Activated naive CD8-positive, alpha-beta T cell treated with anti-CD3 and anti-CD28 coated beads, Interleukin-2, amount 50 U/mL, for 16 hours (primary cell): ENCODE data around the gene MPPED2.

ENCODE experiments used
- DNase-seq: peaks from one replicate; pipeline ENCODE4 v3.0.0-alpha.2; 2020; ENCODE audit warnings: low read depth, low spot score

The MPPED2 gene, protein sequence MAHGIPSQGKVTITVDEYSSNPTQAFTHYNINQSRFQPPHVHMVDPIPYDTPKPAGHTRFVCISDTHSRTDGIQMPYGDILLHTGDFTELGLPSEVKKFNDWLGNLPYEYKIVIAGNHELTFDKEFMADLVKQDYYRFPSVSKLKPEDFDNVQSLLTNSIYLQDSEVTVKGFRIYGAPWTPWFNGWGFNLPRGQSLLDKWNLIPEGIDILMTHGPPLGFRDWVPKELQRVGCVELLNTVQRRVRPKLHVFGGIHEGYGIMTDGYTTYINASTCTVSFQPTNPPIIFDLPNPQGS

DNA sequence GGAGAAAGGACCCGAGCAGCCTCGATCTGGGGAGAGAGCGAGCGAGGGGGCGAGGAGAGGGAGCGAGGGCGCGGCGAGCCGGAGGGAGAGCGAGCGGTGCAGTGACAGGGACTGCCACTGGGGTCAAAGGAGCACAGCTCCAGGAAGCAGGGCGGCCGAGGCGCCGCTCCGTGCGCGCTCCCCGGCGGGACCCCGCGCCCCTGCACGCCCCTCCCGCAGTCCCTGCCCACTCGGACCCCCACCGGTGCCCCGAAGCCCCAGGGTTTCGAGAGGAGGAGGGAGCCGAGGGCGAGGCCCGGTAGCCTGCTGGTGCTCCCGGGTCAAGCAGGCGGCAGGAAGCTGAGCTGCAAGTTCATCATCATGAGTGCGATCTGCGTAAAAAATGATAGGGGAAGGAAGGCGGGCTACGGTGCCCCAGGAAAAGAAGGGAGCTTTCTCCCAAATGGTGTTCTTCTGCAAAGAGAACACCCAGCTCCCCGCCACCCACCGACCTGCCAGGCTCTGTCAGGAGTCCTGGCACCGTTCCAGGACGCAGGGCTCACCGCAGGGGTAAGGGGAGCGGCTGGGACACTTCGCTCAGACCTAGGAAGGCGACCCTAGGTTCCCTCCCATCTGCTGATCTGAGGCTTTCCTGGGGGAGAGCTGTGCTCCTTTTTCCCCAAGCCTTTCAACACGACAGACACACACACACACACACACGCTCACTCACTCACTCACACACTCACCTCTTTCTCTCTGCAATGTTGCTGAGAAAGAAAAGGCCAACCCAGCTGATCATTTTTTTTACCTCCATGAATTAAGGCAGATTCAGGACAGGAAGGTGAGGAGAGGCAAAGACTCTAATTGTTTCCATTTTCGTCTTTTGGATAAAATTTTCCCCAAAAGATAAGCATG lies at the start of gene MPPED2:
Gene MPPED2 (minus strand): TSS at position 103 of the 894 bp plus-strand sequence. CDS start 5,980 bp downstream, outside the sequence.
- DNase-seq: no peak

- no peak for DNase-seq
Measured at GRCh38 chr11:30635401-30635989, 49.3 kb upstream of the MPPED2 start.

DNA sequence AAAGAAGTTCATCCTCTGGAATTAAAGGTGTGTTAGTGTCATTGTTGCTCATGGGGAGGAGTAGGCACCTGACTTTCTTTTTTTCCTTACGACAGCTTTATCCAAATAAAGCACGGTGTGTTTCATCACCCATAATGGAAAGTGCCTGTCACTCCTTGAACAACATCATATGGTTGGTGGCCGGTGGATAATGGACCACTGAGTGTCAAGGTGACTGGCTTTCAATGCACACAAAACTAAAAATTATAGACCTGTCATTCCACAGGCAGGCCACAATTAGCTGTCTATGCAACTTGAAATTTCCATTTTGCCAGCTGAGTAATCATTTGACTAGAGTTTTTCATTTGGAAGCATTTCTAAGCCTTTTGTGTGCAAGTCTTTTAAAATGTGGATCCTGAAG lies 45.0 kb upstream of the MPPED2 start:
- DNase-seq: no peak

GRCh38 chr11:30619767-30620166 lies 33.6 kb upstream of the MPPED2 start:
- no peak for DNase-seq

GRCh38 chr11:30617762-30618161 lies 31.6 kb upstream of the MPPED2 start:
- DNase-seq: no peak

GRCh38 chr11:30610628-30611027 lies 24.5 kb upstream of the MPPED2 start:
- DNase-seq: no peak

DNA sequence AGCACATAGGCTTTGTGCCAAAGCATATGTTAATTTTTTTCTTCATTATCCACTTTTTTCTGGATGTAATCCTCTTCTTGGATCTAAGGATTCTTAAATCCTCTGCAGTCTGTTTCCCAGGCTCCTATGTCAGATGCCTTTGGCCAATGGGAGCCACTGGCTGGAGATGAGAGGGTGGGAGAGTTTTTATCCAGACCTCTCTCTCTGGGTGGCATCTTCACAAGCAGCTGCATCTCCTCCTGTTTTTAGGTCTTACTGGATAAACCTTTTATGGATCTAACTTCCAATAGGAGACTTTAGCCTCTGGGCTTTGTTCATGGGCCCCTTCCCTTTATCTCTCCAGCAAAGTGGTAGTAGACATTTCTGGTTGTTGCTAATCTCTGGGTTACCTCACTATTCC lies 22.4 kb upstream of the MPPED2 start:
- DNase-seq: no peak

- no peak for DNase-seq
Measured at GRCh38 chr11:30605036-30605605, 19.0 kb upstream of the MPPED2 start.

DNA sequence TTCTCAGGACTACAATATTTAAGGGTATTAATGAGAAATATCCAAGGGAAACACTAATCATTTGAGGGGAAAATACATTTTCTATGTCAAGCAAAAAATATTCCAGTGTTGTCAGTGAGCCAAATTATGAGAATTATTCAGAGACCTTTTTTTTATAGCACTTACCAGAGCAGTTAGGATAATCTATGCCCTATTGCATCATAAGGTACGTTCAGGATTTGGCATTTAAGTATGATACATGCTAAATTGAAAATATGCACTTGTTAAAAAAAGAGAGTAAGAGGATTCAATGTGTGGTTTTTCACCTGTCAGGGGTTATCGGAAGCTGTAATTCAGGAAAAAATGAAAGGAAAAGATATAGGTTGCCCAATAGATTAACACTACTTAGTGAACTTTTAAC lies 17.2 kb upstream of the MPPED2 start:
- no peak for DNase-seq

DNA sequence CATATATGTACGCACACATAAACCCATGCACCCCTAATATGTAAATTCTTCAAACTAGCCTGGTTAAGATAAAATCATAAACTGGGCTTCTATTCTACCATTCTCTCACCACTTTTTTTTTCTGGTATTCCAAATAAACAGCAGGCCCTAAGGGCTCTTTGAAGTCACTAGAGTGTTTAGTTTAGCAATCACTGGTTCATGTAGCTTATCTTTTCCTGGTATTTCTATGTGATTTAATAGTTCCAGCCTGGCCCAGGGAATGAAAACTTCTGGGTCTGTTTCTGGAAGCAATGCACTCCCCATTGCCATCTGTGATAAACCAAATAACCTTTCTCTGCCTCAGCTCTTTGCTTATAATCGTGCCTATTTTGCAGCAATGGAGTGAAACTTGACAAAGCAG lies 10.7 kb upstream of the MPPED2 start:
- DNase-seq: no peak

DNA sequence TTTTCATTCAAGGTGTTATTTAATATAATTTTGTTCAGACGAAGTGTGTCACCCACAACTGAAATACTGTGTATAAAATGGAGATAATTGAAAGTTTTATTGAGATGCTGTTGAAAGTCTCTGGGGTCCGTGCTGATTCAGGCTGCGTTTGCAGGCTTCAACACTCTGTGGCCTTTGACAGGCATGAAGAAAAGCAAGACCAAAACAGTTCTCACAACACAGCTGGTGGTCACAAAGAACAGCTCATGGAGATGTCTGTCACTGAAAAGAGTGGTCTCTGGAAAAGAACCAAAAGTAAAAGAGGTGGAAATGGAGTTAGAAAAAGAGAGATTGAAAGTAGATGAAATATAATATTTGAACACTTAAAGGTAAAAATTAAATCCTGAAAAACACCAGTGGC lies 9.8 kb upstream of the MPPED2 start:
- no peak for DNase-seq

- no peak for DNase-seq
Measured at GRCh38 chr11:30594646-30595411, 8.7 kb upstream of the MPPED2 start.

DNA sequence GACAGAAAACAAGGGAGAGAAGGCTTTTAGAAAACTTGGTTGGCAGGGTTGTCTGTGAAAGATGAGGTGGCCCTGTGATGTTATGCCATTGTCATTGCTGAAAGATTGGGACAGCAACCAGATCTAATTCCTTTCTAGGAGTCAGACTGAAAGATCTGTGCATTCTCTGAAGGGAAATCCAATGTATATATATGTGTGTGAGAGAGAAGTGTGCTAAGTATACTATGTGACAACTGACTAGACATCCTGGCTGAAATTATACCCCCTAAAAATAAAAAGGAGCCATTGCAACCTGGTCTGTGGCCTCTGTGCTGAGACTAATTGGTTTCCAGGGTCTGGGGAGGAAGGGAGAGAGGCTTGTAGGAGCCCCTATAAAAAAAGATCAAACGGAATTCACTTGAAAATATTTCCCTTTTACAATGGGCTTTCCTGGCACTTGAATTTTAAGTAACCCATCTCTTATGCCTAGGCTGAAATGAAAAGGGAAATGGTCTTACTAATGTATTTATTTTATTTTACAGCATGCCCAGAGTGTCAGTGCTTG lies 1.2 kb upstream of the MPPED2 start:
- no peak for DNase-seq

GRCh38 chr11:30585892-30586250 lies 282 bp downstream of the MPPED2 start:
- no peak for DNase-seq

DNA sequence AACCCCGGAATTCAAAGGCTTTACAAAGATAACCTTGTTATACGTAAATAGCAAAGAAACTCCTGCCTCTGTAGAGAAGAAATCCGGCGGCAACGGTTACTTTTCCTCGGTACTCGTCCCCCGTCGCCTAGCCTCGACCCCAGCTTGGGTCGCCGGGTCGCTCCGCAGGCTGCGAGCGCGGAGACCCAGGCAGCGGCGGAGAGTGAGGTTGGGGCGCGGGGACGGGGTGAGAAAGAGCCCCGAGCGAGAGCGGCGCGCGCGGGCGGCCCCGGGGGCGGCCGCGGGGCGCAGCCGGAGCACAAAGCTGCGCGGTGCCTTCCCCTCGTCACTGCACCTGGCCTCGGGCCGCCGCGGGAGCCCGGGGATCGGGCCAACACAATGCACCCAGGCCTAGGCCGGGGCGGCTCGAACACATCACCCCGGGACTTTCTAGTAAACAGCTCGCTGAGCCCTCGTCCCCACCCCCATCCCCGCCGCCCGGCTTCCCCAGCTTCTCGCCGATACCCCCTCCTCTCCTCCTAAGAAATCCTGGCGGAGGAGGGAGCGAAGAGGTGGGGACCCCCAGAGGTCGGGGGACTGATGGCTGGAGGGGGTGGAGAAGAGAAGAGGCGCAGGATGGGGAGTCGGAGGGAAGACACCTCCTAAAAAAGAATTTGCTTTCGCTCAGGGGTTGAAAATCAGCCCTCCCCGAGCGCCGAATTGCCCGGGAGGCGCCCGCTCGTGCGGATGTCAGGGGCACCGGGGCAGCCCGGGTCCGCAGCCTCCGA lies 845 bp downstream of the MPPED2 start:
- no peak for DNase-seq

GRCh38 chr11:30583476-30584280 lies 2.5 kb downstream of the MPPED2 start:
- no peak for DNase-seq

GRCh38 chr11:30582726-30583125 lies 3.4 kb downstream of the MPPED2 start:
- no peak for DNase-seq

- no peak for DNase-seq
Measured at GRCh38 chr11:30581675-30582074, 4.5 kb downstream of the MPPED2 start.

DNA sequence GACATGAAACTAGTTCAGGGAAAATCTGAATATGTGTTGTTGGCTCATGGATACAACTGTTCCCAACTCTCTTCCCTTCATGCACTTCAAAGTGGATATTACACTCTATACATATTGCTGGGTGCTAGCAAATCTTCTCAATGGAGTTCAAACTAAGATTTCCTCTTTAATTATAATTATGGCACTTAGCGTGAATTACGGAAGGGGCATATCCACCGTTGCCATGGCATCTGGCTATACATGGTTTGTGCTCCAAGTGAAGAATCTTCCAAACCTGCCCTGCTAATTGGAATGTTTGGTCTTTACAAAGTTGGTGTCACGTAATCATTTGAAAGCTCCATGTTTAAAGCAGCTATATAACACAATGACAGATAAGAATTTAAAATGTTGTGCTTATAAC lies 5.6 kb downstream of the MPPED2 start:
- no peak for DNase-seq
